Neuronal stem cell (in vitro differentiated cells): ENCODE measurements around the gene FTCD.
"Not testable (repeated sequence)": the region's sequence is repeated elsewhere in the genome, so short reads cannot be mapped to it uniquely, and the experiment has no call there.

Source experiments
- DNase-seq: peaks from one replicate; pipeline ENCODE4 v3.0.0-alpha.2; 2013; ENCODE audit warnings: low spot score
- H2AFZ ChIP-seq: one replicate; pipeline ENCODE4 v1.6.1; 2013; ENCODE audit warnings: mild to moderate bottlenecking, low read length, inconsistent platforms
- H2AK5ac ChIP-seq: 2 replicates; pipeline ENCODE4 v1.6.1; 2013; ENCODE audit warnings: low read depth, mild to moderate bottlenecking, inconsistent platforms, low read length, moderate library complexity, mixed read lengths
- H2BK120ac ChIP-seq: 2 replicates; pipeline ENCODE4 v1.6.1; 2013; ENCODE audit warnings: low read depth, mild to moderate bottlenecking, inconsistent platforms, low read length, moderate library complexity, mixed read lengths
- H2BK12ac ChIP-seq: one replicate; pipeline ENCODE4 v1.6.1; 2013; ENCODE audit warnings: low read length, inconsistent platforms
- H2BK15ac ChIP-seq: 2 replicates; pipeline ENCODE4 v1.6.1; 2013; ENCODE audit warnings: mild to moderate bottlenecking, low read length, inconsistent platforms, mixed read lengths
- H2BK5ac ChIP-seq: one replicate; pipeline ENCODE4 v1.6.1; 2013; ENCODE audit warnings: inconsistent platforms, mild to moderate bottlenecking, low read length, moderate library complexity
- H3K14ac ChIP-seq: one replicate; pipeline ENCODE4 v1.6.1; 2013; ENCODE audit warnings: low read length, inconsistent platforms
- H3K18ac ChIP-seq: 2 replicates; pipeline ENCODE4 v1.6.1; 2013; ENCODE audit warnings: low read length, inconsistent platforms
- H3K23ac ChIP-seq: 2 replicates; pipeline ENCODE4 v1.6.1; 2013; ENCODE audit warnings: low read depth, mild to moderate bottlenecking, mixed read lengths, low read length, inconsistent platforms; ENCODE audit not compliant: poor library complexity
- H3K27ac ChIP-seq: replicated peaks from 3 replicates; pipeline ENCODE4 v1.5.1; 2013; ENCODE audit warnings: low read length, inconsistent platforms
- H3K27me3 ChIP-seq, 3 experiments: 2 replicates each; pipeline ENCODE4 v1.6.1; 2013; ENCODE audit warnings: low read length in 3 of 3, mild to moderate bottlenecking in 2 of 3, inconsistent platforms in 1 of 3, low read depth in 1 of 3, mixed read lengths in 1 of 3, moderate library complexity in 1 of 3; ENCODE audit not compliant: control insufficient read depth in 3 of 3, insufficient read depth in 3 of 3
- H3K36me3 ChIP-seq, 2 donors: replicated peaks in 1 of 2; 2 replicates each; pipeline ENCODE4 v1.6.1; 2013; ENCODE audit warnings: low read length in 2 of 2; ENCODE audit not compliant: control insufficient read depth in 2 of 2, insufficient read depth in 2 of 2
- H3K4ac ChIP-seq: 2 replicates; pipeline ENCODE4 v1.6.1; 2013; ENCODE audit warnings: inconsistent platforms, mild to moderate bottlenecking, low read length, moderate library complexity
- H3K4me1 ChIP-seq, 2 donors: 1 replicate in 1 of 2; 2 replicates in 1 of 2; pipeline ENCODE4 v1.6.1; 2013; ENCODE audit warnings: low read length in 2 of 2, low read depth in 1 of 2; ENCODE audit not compliant: control insufficient read depth in 2 of 2, insufficient read depth in 1 of 2
- H3K4me2 ChIP-seq: one replicate; pipeline ENCODE4 v1.6.1; 2013; ENCODE audit warnings: mild to moderate bottlenecking, low read length, inconsistent platforms; ENCODE audit not compliant: insufficient read depth, poor library complexity, severe bottlenecking
- H3K4me3 ChIP-seq, 2 donors: 2 replicates each; pipeline ENCODE4 v1.5.1; 2013; ENCODE audit warnings: low read length in 2 of 2, mild to moderate bottlenecking in 2 of 2, inconsistent platforms in 1 of 2, moderate library complexity in 1 of 2
- H3K79me1 ChIP-seq: one replicate; pipeline ENCODE4 v1.6.1; 2013; ENCODE audit warnings: low read depth, mild to moderate bottlenecking, inconsistent platforms, low read length, moderate library complexity
- H3K9ac ChIP-seq: one replicate; pipeline ENCODE4 v1.6.1; 2013; ENCODE audit warnings: mild to moderate bottlenecking, low read depth, low read length, inconsistent platforms; ENCODE audit not compliant: poor library complexity
- H3K9me3 ChIP-seq, 2 donors: replicated peaks in 1 of 2; 2 replicates each; pipeline versions ENCODE3 to v1.6.1; 2013; ENCODE audit warnings: low read length in 2 of 2, mild to moderate bottlenecking in 2 of 2, inconsistent platforms in 1 of 2, low read depth in 1 of 2, mixed read lengths in 1 of 2, moderate library complexity in 1 of 2; ENCODE audit not compliant: control insufficient read depth in 2 of 2, insufficient read depth in 1 of 2
- H4K8ac ChIP-seq: one replicate; pipeline ENCODE4 v1.6.1; 2013; ENCODE audit warnings: low read depth, mild to moderate bottlenecking, inconsistent platforms, low read length, moderate library complexity
- H4K91ac ChIP-seq: one replicate; pipeline ENCODE4 v1.6.1; 2013; ENCODE audit warnings: low read length, low read depth, mild to moderate bottlenecking, inconsistent platforms; ENCODE audit not compliant: poor library complexity
- WGBS, 2 donors: extraction: QIAGEN DNeasy Blood & Tissue Kit; methylation state at CpG; one replicate each; pipeline ENCODE4 v1.1.7; 2013; ENCODE audit warnings: missing lambda C conversion rate in 2 of 2, mixed read lengths in 1 of 2; ENCODE audit not compliant: insufficient read length in 2 of 2, insufficient replicate concordance in 1 of 2; ENCODE audit errors: extremely low coverage in 2 of 2; 5-methylcytosine and 5-hydroxymethylcytosine counted together

FTCD gene

DNA sequence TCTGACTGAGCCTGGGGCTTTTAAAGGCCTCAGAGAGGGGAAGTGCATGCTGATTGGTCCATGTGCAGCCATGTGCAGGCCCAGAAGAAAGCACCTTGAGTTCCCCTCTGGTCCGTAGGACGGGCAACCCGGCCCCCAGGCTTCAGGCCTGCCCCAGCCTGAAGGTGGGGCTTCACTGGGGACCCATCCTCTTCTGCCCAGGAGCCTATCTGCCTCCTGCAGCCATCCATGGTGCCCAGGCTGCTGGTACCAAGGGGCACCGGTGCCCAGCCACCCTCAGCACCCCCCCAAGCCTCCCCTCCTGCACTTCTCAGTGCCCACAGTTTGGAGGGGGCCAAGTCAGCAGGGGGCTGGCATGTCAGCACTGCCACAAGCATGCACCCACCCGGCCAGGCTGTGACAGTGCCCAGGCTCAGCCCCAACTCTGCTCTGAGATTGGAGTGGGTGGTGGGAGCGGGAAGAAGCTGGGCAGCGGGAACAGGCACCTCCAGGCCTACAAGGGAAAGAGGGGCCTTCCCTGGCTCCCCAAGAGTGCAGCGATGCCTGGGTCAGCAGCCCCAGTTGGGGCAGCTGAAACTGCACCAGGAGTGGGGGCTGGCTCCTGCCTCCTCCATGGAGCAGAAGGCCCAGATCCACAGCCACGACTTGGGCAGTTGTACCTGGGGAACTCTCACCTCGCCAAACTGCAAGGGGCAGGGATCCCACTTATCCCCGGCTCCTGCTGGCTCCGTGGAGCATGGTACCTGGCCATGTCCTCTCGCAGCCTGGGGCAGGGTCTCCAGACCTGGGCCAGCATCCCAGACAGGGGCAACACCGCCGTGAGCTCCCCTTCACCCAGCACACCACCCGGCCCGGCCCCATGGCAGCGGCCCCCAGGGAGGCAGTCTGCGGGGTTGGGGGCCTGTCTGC is 45.8 kb downstream of the FTCD start:
- peaks cover 0 to 1% of the 10 kb centered on the region in 2 donors for H3K4me1 ChIP-seq
- H4K91ac ChIP-seq: no peak overlapping the region
- H2AK5ac ChIP-seq: no peak overlapping the region
- H3K14ac ChIP-seq: peak overlapping the region; percentile 75
- no peak overlapping the region for H3K4ac ChIP-seq
- H3K9ac ChIP-seq: peak overlapping the region; percentile 30
- peaks cover 0 to 3% of the 10 kb centered on the region in 2 donors for H3K36me3 ChIP-seq
- no peak overlapping the region for H2BK15ac ChIP-seq
- no peak for DNase-seq
- peak overlapping the region; percentile 83 for H3K18ac ChIP-seq
- no peak overlapping the region for H2BK12ac ChIP-seq
- no peaks in the 10 kb centered on the region for H3K27me3 ChIP-seq
- H3K79me1 ChIP-seq: peaks cover 6% of the 10 kb centered on the region
- no peak overlapping the region for H3K4me2 ChIP-seq
- no peak overlapping the region for H3K27ac ChIP-seq
- no CpG with 5 or more reads among the region's 19 CpGs for WGBS, 2 donors
- no peak overlapping the region for H2BK120ac ChIP-seq
- no peak overlapping the region for H4K8ac ChIP-seq
- H2BK5ac ChIP-seq: no peak overlapping the region
- H2AFZ ChIP-seq: no peak overlapping the region
- peak overlapping the region; percentile 25 for H3K23ac ChIP-seq
- peak overlapping the region in 1 of 2 donors; percentile 37 for H3K4me3 ChIP-seq
- H3K9me3 ChIP-seq: peaks cover 4 to 6% of the 10 kb centered on the region in 2 donors

DNA sequence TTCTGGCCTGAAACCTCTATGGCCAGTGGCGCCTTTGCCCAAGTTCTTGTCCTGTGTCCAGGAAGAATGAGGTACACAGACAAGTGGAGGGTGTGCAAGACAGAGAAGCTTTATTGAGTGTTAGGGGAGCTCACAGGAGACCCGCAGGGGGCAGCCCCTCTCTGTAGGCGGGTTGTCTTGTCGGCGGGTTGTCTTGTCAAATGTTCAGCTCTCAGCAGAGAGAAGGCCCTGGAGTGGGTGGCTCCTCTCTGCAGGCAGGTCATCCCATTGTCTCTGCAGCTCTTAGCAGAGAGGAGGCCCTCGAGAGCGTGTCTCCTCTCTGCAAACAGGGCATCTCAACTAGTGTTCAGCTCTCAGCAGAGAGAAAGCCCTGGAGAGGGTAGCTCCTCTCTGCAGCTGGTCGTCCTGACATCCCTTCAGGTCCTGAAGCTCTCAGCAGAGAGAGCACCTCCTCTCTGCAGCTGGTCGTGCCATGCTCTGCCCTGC is 46.5 kb downstream of the FTCD start:
- peak overlapping the region; percentile 21 for H3K14ac ChIP-seq
- H2AFZ ChIP-seq: no peak overlapping the region
- H3K36me3 ChIP-seq: peaks cover 0 to 3% of the 10 kb centered on the region in 2 donors
- no peak for DNase-seq
- H3K27me3 ChIP-seq: no peaks in the 10 kb centered on the region
- WGBS, 2 donors: no CpG with 5 or more reads among the region's 9 CpGs
- H3K79me1 ChIP-seq: peaks cover 6% of the 10 kb centered on the region
- H4K8ac ChIP-seq: no peak overlapping the region
- no peak overlapping the region for H3K18ac ChIP-seq
- no peak overlapping the region for H2BK15ac ChIP-seq
- no peak overlapping the region for H3K4me3 ChIP-seq
- no peak overlapping the region for H3K4me2 ChIP-seq
- no peak overlapping the region for H2AK5ac ChIP-seq
- no peak overlapping the region for H2BK120ac ChIP-seq
- H3K23ac ChIP-seq: no peak overlapping the region
- H2BK12ac ChIP-seq: no peak overlapping the region
- no peak overlapping the region for H3K4ac ChIP-seq
- H4K91ac ChIP-seq: no peak overlapping the region
- H3K4me1 ChIP-seq: peaks cover 0 to 1% of the 10 kb centered on the region in 2 donors
- no peak overlapping the region for H2BK5ac ChIP-seq
- no peak overlapping the region for H3K9ac ChIP-seq
- no peak overlapping the region for H3K27ac ChIP-seq
- peaks cover 4 to 10% of the 10 kb centered on the region in 2 donors for H3K9me3 ChIP-seq

DNA sequence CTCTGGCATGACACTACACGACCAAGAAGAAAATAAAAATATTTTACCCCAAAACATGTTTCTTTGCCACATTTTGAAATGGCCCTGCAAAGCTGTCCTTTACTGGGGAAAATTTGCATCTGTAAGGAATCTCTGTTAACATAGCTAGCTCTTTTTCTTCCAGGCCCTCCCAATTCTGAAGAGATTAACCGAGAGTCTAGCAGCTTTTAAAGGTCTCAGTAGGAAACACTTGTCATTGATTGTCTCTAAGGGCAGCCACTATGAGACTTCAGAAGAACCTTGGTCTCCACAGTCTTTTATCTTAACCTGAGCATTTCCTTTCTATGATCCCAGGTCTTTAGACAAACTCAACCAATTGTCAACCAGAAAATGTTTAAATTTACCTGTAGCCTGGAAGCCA is 48.0 kb downstream of the FTCD start:
- H3K79me1 ChIP-seq, H3K4me3 ChIP-seq, H3K9ac ChIP-seq, H3K14ac ChIP-seq, H2BK15ac ChIP-seq, H2AK5ac ChIP-seq, H4K8ac ChIP-seq, H3K36me3 ChIP-seq, H3K4me1 ChIP-seq, H2AFZ ChIP-seq, H2BK5ac ChIP-seq, H2BK12ac ChIP-seq, H3K18ac ChIP-seq, H3K4ac ChIP-seq, H3K27me3 ChIP-seq, H3K23ac ChIP-seq, H3K27ac ChIP-seq, H3K4me2 ChIP-seq, DNase-seq, H2BK120ac ChIP-seq, H4K91ac ChIP-seq: not testable (repeated sequence)
- no CpG with 5 or more reads among the region's 2 CpGs for WGBS, 2 donors
- peaks cover 2 to 14% of the 10 kb centered on the region in 2 donors for H3K9me3 ChIP-seq

DNA sequence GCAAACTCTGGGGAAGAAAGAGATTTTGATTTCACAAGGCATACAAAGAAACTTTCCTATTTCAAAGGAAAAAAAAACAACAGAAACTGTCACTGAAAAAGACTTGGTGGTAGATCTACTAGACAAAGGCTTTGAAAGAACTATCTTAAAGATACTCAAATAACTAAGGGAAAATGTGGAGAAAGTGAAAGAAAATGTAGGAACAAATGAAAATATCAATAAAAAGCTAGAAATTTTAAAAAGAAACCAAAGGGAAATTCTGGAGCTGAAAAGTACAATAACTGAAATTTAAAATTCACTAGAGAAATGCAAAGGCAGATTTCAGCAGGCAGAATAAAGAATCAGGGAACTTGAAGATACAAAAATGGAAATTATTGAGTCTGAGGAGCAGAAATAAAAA is 51.3 kb downstream of the FTCD start:
- Histone ChIP-seq H4K8ac (no peak overlapping the region), H2AK5ac (no peak overlapping the region), H3K4me1 (peaks cover 0 to 1% of the 10 kb centered on the region in 2 donors), H3K4me3 (no peak overlapping the region), H3K9me3 (peaks cover 7 to 23% of the 10 kb centered on the region in 2 donors), H2BK12ac (no peak overlapping the region), H3K36me3 (no peaks in the 10 kb centered on the region), H3K27me3 (peaks cover 3 to 22% (median 14%) of the 10 kb centered on the region in 3 experiments), H3K9ac (no peak overlapping the region), H3K4me2 (no peak overlapping the region), H4K91ac (no peak overlapping the region), H2BK5ac (no peak overlapping the region), H2BK120ac (no peak overlapping the region), H2BK15ac (no peak overlapping the region), H3K14ac (no peak overlapping the region), H3K79me1 (peaks cover 3% of the 10 kb centered on the region), H3K18ac (no peak overlapping the region), H3K27ac (no peak overlapping the region), H3K23ac (no peak overlapping the region), H3K4ac (no peak overlapping the region), H2AFZ (no peak overlapping the region)
- no peak for DNase-seq
